NOMO-1 treated with dmso at 0.1 percent for 144 hours (cell line): ENCODE data around the gene UCN2.
"Not testable (repeated sequence)": the region's sequence is repeated elsewhere in the genome, so short reads cannot be mapped to it uniquely, and the experiment has no call there.

Experiments
- DNase-seq: peaks from one replicate; lab custom pipeline; 2025; ENCODE audit not compliant: unreplicated experiment; lab: John Stamatoyannopoulos, UW

UCN2 gene

DNA sequence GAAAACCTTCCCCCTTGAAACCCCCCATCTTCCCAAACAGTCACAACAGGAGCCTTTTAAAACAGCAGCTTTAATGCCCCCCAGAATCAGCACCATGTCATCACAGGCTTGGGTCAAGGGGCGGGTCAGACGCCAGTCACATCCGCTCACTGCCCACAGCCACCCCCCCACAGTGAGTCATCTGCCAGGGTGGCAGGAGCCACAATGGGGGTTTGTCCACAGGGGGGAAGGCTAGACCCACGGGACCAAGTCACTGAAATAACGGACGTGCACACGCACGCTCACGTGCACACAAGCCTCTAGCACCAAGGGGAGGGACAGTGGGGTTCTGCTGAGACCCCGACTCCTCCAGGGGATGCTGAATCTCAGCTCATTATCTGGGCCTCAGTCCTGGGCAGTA lies 441 bp upstream of the UCN2 start:
- peak; percentile 78 for DNase-seq

DNA sequence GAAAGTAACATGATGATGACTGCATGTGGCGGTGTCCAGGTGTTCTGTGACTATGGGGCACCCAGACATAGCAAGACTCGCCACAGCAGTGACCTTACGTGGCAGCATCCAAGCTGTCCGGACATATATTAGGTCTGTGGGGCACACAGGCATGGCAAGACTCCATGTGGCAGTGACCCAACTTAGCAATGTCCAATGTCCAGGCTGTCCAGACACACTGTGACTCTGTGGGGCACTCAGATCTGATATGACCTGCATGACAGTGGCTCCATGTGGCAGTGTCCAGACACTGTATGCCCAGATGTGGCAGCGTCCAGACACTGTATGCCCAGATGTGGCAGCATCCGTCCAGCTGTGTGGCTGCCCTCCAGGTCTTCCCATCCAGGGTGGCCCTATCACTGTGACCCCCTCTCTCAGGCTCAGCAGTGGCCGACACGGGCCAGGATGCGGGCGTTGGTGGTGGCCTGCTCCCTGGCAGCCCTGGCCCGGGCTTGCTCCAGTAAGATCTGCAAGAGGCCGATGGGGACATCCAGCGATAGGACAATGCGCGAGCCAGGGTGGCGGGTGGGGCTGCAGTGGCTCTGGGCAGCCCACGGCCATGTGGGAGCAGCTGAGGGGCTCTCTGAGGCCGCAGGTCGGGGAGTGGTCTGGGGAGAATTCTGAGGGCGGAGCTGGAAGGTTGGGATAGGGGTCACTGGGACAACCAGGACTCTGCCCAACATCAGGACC lies 1.1 kb downstream of the UCN2 start:
- DNase-seq, result no peak

DNA sequence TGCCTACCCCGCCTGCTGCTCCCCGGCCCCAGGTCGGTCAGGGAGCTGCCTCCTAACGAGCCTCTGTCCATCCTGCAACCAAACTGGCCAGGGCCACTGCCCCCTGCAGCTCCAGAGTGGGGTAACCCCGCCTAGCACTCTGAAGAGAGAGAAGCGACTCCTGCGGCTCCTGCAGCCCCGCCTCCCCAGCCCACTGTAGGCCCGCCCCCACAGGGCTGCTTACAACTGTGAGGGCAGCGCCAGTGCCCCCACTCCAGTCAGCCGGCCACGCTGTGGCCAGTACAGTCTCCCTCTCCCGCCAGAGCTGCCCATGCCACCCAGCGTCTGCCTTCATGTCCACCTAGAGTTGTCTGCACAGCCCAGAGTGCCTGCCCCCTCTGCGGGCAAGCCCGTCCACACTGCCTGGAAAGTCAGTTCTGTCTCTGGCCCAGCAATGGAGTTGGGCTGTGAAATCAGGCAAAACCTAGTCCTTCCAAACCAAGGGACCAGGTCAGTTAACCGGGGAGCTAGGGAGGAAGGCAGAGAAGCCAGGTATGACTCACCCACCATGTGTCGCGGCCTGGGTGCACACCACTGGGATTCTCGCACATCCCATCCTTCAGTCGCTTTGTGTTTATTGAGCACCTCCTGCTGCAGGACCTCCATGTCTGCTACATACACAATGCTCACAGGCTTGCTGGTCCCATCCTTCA lies 2.4 kb downstream of the UCN2 start:
- DNase-seq, result peak; percentile 36

DNA sequence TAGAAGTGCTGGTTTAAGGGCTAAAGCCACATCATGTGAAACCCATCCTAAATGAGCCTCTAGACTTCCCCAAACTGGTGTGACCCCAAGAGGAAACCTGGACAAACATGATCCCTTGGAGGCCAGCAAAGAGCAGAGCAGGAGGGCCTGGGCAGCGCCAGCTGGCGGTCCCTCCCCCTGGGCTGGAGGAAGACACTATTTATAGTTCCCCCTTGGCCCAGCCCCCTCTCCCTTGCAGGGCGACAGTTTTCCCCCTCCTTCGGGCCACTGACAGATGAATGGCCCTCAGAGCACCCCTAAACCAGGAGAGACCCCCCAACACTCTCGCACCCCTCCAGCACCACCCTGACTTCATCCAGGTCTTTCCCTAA lies 2.9 kb downstream of the UCN2 start:
- DNase-seq, result no peak

DNA sequence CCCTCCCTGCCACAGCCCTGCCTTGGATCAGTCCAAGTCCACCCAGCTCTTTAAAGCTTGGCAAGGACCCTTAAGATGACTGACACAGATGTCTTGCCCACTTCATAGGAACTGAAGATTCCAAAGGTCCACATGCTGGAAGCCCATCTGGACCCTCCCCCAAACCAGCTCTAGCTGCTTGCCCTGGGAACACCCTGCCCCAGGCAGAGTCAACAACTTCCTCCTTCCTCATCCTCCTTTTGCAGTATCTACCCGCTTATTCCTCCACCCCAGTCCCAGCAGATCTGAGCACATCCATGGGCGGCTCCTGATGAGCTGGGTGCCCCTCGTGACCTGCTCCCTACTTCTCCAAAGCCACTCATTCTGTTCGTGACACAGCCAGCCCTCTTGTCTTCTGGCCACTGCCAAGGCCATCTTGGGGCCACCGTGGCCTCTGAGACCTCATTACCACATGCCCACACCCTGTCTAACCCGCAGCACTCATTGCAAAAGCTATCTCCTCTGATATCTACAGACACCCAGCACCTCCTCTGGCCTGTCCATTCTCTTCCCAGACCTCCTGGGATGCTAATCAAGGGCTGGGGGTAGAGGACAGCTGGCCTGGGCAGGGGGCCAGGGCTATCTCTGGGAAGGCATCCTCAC lies 5.0 kb downstream of the UCN2 start:
- peak; percentile 35 for DNase-seq

DNA sequence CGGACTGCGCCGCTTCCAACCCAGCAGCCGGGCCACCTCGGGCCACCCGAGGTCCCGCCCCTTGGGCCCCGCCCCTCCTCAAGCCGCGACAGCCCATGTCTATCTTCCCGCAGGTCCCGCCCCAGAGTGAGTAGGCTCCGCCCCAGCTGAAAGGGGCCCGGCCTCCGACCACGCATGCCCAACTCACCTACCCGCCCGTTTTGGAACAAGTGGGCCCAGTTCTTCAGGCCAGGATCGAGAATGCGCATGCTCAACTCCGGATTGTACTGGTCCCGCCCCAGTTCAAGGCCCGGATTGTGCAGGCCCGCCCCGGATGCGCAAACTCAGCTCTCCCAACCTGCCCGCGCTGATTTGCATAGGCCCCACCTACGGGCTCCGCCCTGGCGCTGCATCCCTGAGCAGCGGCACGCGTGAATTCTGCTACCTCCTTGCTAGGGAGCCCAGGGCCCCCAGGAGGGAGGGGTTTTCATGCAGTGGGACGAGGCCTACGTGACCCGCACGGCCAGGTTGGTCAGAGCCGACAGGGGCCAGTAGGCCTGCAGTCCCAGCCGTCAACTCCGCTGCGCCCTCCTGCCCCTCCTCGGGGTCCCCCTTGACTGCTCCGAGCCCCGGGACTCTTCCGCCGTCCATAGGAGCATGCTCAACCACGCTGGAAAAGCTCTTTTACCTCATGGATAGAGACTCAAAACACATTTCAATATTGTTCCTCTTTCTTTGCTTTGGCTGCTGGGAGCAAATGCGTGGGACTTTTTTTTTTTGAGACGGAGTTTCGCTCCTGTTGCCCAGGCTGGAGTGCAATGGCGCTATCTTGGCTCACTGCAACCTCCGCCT lies 6.6 kb downstream of the UCN2 start, which contains the start of gene PFKFB4:
Gene PFKFB4 (minus strand): TSS at position 8 of the 831 bp plus-strand sequence. CDS start 26 bp downstream, outside the sequence.
- DNase-seq, result peak; percentile 99

DNA sequence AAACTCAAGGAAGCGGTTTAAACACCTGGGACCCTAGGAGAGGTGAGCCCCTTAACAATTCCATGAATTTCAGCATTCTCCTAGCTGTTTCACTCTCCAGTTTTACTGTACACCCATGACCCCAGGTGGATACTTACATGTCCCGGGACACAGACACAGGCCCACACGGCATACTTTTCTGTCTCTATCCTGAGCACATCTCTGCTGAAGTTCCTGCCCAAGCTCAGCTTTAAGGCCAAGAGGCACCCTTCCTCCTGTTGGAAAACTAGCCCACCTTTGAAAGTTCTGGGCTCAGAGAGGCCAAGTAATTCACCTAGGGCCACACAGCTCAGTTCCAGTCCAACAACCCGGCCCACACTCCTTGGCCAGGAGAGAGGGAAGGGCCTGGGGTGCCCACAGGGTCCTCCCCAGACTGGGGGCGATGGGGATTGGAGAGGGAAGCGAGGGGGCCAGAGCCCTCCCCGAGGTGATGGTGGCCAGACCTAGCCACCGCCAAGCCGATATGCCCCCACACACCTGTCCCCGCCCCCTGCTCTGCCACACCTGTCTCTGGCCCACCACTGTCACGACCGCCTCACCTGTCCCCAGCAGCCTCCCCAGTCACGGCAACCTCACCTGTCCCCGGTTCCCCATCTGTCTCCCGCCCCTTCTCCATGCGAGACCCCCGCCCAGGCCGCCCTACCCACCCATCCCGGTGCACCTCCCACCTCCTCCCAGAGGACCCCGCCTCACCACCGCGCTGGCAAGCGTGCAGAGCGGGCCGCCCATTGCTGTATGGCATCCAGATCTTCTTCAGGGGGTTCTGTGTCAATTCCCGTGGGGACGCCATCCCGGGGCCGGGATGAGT lies 7.4 kb downstream of the UCN2 start:
- no peak for DNase-seq

DNA sequence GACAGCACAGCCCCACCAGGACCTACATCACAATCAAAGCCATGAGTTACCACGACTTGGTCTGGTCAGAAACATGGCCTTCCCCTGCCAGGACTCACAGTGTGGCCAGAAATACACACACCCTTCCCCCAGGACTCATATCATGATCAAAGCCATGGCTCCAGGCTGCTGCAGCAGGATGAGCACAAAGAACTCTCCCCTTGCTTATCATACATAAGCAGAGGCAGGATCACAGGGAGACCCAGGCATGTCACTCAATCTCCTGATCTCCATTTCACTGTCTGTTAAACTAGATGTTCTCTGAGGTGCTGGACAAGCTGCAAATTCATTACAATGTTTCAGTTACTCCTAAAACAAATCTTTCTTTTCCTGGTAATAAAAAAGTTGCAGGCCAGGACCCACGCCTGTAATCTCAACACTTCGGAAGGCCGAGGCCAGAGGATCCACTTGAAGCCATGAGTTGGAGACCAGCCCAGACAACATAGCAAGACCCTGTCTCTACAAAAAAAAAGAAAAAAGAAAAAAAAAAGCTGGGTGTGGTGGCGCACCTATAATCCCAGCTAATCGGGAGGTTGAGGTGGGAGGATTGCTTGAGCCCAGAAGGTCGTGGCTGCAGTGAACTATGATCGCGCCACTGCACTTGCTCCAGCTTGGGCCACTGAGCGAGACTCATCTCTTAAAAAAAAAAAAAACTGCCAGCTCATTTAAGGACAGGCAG lies 8.2 kb downstream of the UCN2 start:
- DNase-seq, result no peak

DNA sequence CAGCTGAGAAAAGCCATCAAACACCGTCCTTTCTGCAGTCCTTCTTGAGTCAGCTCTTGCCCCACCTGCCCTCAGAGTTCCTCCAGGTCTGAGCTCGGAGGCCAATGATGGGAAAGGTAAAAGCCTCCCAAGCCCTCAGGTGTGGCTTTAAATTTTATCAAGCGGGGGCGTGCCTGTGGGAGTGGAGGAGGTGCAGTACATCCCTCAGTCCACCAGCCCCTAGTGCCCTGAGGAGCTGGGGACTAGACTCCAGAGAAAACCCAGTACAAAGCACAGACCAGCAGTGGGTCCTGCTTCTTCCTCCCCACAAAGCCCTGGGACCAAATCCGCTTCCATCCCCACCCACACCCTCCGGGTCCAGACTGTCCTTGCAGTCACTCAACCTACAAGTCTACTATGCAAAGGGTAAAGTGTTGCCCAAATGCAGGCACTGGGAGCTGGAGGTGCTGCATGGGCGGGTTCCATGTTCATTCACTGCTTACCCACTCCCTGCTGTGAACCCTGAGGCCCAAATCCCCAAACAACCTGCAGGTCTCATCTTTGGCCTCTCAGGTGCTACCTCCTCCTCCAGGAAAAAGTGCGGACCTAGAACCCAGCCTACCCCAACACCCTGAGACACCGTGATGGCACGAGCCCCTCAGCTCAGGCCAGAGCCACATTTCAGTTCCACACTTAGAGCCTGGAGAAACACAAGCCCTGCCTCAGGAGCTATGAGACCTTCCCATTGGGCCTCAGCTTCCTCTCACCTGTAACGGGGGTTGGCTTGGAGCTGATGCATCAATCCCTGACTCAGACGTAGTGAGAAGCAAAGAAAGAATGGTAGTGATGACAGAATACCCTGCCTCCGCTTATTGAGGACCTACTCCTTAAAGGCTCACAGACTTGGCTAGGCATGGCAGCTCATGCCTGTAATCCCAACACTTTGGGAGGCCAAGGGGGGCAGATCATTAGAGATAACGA lies 9.4 kb downstream of the UCN2 start:
- no peak for DNase-seq

DNA sequence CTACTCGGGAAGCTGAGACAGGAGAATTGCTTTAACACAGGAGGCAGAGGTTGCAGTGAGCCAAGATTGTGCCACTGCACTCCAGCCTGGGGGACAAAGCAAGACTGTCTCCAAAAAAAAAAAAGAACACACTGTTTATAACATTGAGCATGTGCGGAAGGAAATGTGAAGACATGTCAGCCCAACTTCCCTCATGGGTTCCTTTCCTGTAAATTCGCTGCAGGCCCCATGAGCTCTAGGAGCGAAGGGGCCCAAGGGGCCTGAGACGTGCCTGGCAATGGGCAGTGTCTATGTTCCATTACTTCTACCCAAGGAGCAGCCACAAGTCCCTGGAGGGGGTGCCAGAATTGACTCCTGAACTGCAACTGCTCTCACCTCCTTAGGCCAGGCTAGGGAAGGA lies 10.2 kb downstream of the UCN2 start:
- DNase-seq, result no peak

DNA sequence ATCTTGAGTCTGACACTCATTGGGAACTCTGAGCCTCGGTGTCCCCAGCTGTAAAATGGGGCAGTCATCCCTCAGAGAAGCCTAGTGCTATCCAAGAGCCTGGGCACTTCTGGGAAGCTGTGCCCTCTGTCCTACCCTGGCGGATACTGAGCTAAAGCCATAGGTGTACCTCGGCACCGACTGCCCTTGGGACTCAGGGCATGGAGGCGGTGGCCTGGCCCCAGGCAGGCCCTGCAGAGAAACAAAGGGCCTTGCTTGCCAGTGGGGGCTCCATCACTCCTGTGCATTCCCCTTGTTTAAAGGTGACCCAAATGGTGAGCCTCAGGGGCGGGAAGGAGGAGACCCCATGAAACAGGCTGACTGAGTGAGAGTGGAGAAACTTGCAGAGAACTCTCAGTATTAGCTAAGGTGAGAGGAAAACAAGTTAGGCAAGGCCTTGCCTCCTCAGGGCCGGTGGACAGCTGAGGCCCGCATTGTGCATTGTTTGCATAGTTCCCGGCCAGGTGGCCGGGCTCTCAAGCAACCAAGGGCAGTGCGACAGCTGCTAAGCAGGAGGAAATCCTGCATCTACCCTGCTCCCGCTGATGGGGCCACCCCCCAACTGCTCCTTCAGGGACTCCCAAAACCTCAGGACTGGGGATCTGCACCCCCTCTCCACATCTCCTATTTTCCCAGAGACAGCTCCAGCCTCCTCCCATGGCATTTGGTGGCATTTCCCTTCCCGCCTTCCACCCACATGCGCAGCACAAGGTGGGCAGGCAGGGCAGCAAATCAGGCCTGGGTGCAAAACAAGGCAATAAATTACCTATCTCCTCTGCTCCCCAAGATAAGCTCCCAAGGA lies 11.2 kb downstream of the UCN2 start:
- DNase-seq, result no peak

DNA sequence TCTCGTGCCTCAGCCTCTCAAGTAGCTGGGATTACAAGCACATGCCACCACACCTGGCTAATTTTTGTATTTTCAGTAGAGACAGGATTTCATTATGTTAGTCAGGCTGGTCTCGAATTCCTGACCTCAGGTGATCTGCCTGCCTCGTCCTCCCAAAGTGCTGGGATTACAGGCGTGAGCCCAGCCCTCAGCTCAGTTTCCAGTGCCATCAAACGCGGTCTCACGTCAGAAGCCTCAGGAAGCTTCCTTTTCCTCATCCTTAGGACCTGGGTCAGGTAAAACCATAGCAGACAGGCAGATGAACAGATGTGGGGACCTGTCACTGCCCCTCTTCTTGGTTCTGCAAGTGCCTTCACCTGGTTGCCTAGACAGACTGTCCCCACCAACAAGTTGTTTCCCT lies 11.9 kb downstream of the UCN2 start:
- not testable (repeated sequence) for DNase-seq

DNA sequence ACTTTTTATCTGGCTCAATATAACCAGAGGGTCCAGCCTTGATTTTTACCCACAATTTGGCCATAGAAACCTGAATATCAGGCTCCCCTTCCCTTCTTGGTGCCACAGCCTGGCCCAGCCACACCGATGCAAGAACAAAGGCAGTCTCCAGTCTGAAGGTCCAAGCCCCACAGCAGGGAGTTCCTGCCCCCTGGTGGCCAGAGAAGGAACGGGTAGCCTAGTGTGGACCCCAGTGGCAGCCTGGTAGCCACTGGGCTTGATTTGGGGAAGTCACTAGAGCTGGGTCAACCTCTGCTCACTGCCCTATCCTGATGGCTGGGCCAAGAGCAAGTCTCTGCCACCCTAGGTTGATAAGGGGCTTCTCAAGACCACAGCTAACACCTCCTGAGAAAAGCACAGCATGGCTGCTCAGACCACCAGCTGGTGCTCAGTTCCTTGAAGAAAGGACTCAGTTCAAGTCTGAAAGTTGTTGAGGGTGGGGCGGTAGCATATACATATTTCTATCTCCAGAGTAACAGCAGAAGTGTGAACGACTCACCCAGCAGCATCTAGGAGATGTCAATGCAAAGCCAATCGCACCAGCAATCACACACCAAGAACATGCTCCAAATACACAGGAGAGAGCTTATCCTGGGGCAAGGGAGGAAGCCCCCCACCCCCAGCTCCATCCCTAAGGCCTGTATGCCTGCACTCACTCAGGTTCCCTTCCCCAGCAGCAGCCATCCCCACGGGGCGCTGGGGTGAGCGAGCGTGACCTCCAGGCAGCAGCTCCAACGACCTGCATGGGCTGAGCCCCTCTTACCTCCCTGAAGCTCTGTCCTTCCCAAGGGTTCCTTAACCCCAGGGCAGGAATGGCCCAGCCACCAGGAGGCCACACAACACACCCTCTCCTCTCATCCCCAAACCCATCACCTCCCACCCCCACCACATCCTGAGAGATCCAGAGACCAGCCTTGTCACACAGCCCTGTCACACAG lies 14.6 kb downstream of the UCN2 start:
- DNase-seq, result peak; percentile 89

DNA sequence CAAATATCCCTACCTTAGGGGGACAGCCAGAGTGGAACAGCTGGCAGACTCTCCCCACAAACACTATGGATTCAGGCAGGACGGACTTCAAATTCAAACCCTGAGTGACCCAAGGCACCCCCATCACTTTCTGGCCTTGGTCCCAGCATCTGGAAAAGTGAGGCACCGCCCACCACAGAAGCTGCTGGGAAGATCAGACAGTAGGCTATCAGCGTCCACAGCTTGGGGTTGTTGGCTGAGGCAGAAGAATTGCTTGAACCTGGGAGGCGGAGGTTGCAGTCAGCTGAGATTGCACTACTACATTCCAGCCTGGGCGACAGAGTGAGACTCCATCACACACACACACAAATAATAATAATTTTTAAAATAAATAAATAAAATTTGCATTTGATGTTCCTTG lies 15.5 kb downstream of the UCN2 start:
- no peak for DNase-seq

DNA sequence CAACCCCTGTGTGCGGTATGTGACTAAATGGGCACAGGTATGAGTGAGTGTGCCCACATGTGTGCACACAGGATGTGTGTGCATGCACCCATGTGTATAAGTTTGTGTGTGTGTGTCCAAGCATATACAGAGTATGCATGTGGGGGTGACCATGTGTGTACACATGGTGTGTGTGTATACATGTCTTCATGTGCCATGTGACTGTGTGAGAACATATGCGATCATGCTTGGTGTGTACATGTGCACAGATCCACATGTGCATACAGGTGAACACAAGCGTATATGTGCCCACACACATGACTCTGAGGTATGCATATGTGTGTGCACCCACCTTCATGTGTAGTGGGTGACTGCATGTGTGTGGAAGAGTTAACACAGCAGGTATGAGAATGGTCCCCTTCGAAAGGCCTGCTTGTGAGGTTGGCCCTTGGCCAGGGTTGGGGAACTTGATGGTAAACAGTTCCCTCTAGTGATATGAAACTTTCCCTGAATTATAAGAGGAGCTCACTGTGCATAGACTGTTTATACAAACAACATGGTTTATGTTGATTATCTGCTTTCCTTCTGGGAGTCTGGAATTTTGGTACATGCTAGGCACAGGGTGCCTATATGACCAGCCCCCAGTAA lies 17.3 kb downstream of the UCN2 start:
- no peak for DNase-seq

DNA sequence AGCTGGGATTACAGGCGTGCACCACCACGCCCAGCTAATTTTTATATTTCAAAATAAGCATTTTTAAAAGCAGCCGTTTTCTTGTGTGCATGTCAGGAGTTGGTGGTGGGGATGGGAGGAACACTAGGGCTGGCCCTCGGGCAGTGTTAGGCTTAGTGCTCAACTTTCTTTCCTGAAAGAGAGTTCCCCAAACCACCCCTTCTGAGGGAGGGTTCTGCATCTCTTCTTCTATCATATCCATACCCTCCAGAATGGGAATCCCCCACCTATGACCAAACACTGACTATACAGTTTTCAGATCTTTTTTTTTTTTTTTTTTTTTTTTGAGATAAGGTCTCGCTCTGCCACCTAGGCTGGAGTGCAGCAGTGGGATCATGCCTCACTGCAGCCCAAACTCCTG lies 19.4 kb downstream of the UCN2 start:
- DNase-seq, result no peak
